ENCODE results near the gene TAF3. TPM values are rescaled to one million over a fixed set of nuclear protein-coding genes. Genes with fewer than 3 reads are reported as not detected.
"Not testable (repeated sequence)": the region's sequence is repeated elsewhere in the genome, so short reads cannot be mapped to it uniquely, and the experiment has no call there.

The TAF3 gene
- total RNA-seq, 1 experiment from 2014 or later, result 14.5 TPM

GRCh38 chr10:8026349-8027259 is 208.3 kb downstream of the TAF3 start:
- TF ChIP-seq, protein P1, sequence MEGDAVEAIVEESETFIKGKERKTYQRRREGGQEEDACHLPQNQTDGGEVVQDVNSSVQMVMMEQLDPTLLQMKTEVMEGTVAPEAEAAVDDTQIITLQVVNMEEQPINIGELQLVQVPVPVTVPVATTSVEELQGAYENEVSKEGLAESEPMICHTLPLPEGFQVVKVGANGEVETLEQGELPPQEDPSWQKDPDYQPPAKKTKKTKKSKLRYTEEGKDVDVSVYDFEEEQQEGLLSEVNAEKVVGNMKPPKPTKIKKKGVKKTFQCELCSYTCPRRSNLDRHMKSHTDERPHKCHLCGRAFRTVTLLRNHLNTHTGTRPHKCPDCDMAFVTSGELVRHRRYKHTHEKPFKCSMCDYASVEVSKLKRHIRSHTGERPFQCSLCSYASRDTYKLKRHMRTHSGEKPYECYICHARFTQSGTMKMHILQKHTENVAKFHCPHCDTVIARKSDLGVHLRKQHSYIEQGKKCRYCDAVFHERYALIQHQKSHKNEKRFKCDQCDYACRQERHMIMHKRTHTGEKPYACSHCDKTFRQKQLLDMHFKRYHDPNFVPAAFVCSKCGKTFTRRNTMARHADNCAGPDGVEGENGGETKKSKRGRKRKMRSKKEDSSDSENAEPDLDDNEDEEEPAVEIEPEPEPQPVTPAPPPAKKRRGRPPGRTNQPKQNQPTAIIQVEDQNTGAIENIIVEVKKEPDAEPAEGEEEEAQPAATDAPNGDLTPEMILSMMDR (IDR thresholded peaks at IDR 0.05; ENCODE audit: unreplicated experiment), result no peak
- Mint-ChIP-seq H3K27ac (ENCODE audit: unreplicated experiment) (no peak overlapping the region), H3K9me3 (ENCODE audit: low read depth, unreplicated experiment) (no peaks in the 10 kb centered on the region), H3K27me3 (ENCODE audit: unreplicated experiment) (peaks cover 7% of the 10 kb centered on the region), H3K4me1 (ENCODE audit: low read depth, unreplicated experiment) (no peaks in the 10 kb centered on the region), H3K4me3 (ENCODE audit: low read depth, unreplicated experiment) (peak overlapping the region; percentile 48), H3K36me3 (ENCODE audit: insufficient read depth, unreplicated experiment) (no peaks in the 10 kb centered on the region)
- intact Hi-C loops (cut with micrococcal nuclease; ENCODE audit: unreplicated experiment), result no loop called here
- CTCF ChIA-PET, result interaction anchor here (0.7 to 1.2 kb wide), 4 partner anchors 14 to 133 kb away, joined by 3 to 11 read pairs (median 5); no protein-coding TSS in a partner anchor
- no TSS peak for BruUV-seq (replicated peaks)
- DNase-seq, result no peak

DNA sequence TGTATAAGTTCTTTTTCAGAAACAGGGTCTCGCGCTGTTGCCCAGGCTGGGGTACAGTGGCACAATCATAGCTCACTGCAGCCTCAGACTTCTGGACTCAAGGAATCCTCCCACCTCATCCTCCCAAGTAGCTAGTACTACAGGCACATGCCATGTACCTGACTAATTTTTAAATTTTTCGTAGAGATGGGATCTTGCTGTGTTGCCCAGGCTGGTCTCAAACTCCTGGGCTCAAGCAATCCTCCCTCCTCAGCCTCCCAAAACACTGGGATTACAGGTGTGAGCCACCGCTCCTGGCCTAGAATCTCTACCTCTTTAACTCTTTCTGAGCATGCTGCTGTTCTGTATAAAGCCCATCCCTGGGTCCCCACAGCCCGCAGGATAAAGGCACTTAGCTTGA is 212.9 kb downstream of the TAF3 start:
- H3K36me3 Mint-ChIP-seq (ENCODE audit: insufficient read depth, unreplicated experiment); DNase-seq; CTCF ChIA-PET; H3K9me3 Mint-ChIP-seq (ENCODE audit: low read depth, unreplicated experiment); H3K4me1 Mint-ChIP-seq (ENCODE audit: low read depth, unreplicated experiment); H3K4me3 Mint-ChIP-seq (ENCODE audit: low read depth, unreplicated experiment); H3K27ac Mint-ChIP-seq (ENCODE audit: unreplicated experiment); BruUV-seq (replicated peaks); intact Hi-C loops (cut with micrococcal nuclease; ENCODE audit: unreplicated experiment): not testable (repeated sequence)
- peaks cover 29% of the 10 kb centered on the region for H3K27me3 Mint-ChIP-seq (ENCODE audit: unreplicated experiment)

DNA sequence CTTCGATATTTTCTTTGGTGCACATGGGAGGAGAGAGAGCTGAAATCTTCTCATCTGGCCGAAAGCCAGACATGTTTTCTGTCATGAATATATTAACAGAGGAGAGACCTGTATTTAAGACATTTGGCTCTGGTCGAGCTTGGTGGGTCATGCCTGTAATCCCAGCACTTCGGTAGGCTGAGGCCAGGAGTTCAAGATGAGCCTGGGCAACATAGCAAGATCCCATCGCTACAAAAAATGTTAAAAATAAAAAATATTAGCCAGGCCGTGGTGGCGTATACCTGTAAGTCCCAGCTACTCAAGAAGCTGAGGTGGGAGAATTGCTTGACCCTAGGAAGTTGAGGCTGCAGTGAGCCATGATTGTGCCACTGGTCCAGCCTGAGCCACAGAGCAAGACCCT is 214.3 kb downstream of the TAF3 start:
- H3K4me1 Mint-ChIP-seq (ENCODE audit: low read depth, unreplicated experiment), result peaks cover 6% of the 10 kb centered on the region
- no peaks in the 10 kb centered on the region for H3K9me3 Mint-ChIP-seq (ENCODE audit: low read depth, unreplicated experiment)
- TF ChIP-seq, protein P1 (IDR thresholded peaks at IDR 0.05; ENCODE audit: unreplicated experiment), result no peak
- intact Hi-C loops (cut with micrococcal nuclease; ENCODE audit: unreplicated experiment), result no loop called here
- no TSS peak for BruUV-seq (replicated peaks)
- peaks cover 42% of the 10 kb centered on the region for H3K27me3 Mint-ChIP-seq (ENCODE audit: unreplicated experiment)
- no peak overlapping the region for H3K4me3 Mint-ChIP-seq (ENCODE audit: low read depth, unreplicated experiment)
- H3K36me3 Mint-ChIP-seq (ENCODE audit: insufficient read depth, unreplicated experiment), result no peaks in the 10 kb centered on the region
- DNase-seq, result no peak
- H3K27ac Mint-ChIP-seq (ENCODE audit: unreplicated experiment), result no peak overlapping the region
- CTCF ChIA-PET, result interaction anchor here (0.6 kb wide), 2 partner anchors 188 to 266 kb away, joined by 3 read pairs; no protein-coding TSS in a partner anchor

GRCh38 chr10:8033812-8034465 is 215.6 kb downstream of the TAF3 start:
- Mint-ChIP-seq H3K4me1 (ENCODE audit: low read depth, unreplicated experiment) (peaks cover 17% of the 10 kb centered on the region), H3K27me3 (ENCODE audit: unreplicated experiment) (peaks cover 55% of the 10 kb centered on the region), H3K36me3 (ENCODE audit: insufficient read depth, unreplicated experiment) (no peaks in the 10 kb centered on the region), H3K9me3 (ENCODE audit: low read depth, unreplicated experiment) (no peaks in the 10 kb centered on the region), H3K4me3 (ENCODE audit: low read depth, unreplicated experiment) (no peak overlapping the region), H3K27ac (ENCODE audit: unreplicated experiment) (no peak overlapping the region)
- BruUV-seq (replicated peaks), result no TSS peak
- TF ChIP-seq, protein P1 (IDR thresholded peaks at IDR 0.05; ENCODE audit: unreplicated experiment), result no peak
- intact Hi-C loops (cut with micrococcal nuclease; ENCODE audit: unreplicated experiment), result no loop called here
- DNase-seq, result no peak
- CTCF ChIA-PET, result no interaction called here

Data from Calu3 (cell line).